Measurements from ENCODE around the gene C12orf60.

The C12orf60 gene

GRCh38 chr12:14826491-14826890, 23.0 kb downstream of the C12orf60 start:
- no peak for DNase-seq (ENCODE audit: extremely low spot score)
- TF ChIP-seq, protein P1, sequence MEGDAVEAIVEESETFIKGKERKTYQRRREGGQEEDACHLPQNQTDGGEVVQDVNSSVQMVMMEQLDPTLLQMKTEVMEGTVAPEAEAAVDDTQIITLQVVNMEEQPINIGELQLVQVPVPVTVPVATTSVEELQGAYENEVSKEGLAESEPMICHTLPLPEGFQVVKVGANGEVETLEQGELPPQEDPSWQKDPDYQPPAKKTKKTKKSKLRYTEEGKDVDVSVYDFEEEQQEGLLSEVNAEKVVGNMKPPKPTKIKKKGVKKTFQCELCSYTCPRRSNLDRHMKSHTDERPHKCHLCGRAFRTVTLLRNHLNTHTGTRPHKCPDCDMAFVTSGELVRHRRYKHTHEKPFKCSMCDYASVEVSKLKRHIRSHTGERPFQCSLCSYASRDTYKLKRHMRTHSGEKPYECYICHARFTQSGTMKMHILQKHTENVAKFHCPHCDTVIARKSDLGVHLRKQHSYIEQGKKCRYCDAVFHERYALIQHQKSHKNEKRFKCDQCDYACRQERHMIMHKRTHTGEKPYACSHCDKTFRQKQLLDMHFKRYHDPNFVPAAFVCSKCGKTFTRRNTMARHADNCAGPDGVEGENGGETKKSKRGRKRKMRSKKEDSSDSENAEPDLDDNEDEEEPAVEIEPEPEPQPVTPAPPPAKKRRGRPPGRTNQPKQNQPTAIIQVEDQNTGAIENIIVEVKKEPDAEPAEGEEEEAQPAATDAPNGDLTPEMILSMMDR (IDR thresholded peaks at IDR 0.05; ENCODE audit: control extremely low read depth, extremely low read depth, low read depth, missing control alignments), result no peak
- ChIA-PET POLR2A (no interaction called here), CTCF (interaction anchor here (1.6 to 4.4 kb wide), 2 partner anchors 12 to 21 kb away, joined by 3 to 20 read pairs; partner anchors contain the start of gene SMCO3)

DNA sequence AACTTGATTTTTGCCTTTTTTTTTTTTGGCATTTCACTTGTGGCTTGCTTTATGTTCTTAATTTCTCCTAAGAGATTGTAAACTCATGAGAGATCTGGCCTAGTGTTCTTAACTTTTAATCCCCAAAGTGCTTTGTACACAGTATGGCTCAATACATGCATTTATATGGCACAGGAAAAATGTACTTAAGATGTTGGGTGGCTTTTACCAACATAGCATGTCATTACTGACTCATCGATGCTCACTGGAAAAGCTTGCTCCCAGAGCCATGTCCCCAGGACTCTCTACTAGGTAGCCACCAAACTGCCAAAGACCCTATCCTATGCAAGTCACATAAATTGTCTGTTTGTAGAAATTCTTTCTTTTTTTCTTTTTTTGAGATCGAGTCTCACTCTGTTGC, 23.6 kb downstream of the C12orf60 start:
- POLR2A ChIA-PET, result no interaction called here
- TF ChIP-seq, protein P1 (IDR thresholded peaks at IDR 0.05; ENCODE audit: control extremely low read depth, extremely low read depth, low read depth, missing control alignments), result no peak
- CTCF ChIA-PET, result interaction anchor here (1.5 to 4.4 kb wide), 3 partner anchors 17 to 168 kb away, joined by 3 to 20 read pairs (median 9); no protein-coding TSS in a partner anchor
- DNase-seq (ENCODE audit: extremely low spot score), result no peak

- TF ChIP-seq, protein P1 (IDR thresholded peaks at IDR 0.05; ENCODE audit: control extremely low read depth, extremely low read depth, low read depth, missing control alignments), result no peak
- DNase-seq (ENCODE audit: extremely low spot score), result no peak
- CTCF ChIA-PET, result interaction anchor here (0.8 to 4.4 kb wide), 6 partner anchors 9 to 166 kb away, joined by 3 to 20 read pairs (median 6); no protein-coding TSS in a partner anchor
- POLR2A ChIA-PET, result no interaction called here
Observed at GRCh38 chr12:14828892-14829291, 25.4 kb downstream of the C12orf60 start.

DNA sequence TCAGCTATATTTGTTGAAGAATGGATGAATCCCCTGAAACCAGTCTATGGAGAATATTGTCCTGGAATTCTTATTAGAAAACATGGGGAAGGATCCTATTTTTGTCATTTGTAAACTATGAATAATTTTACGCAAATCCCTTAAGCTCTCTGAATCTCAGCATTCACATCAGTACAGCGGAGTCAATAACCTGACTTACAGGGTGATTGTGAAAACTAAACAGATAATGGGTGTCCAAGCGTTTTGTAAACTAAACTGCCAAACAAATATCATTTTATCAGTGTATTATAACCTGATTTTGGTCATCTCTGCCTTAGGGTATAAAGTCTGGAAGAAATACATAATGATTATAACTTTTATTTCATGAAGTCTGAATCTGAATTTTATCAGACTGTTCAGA, 29.9 kb downstream of the C12orf60 start:
- POLR2A ChIA-PET, result no interaction called here
- CTCF ChIA-PET, result interaction anchor here (0.9 to 1.6 kb wide), 3 partner anchors 10 to 162 kb away, joined by 3 to 5 read pairs (median 4); partner anchors contain the start of gene ART4
- TF ChIP-seq, protein P1 (IDR thresholded peaks at IDR 0.05; ENCODE audit: control extremely low read depth, extremely low read depth, low read depth, missing control alignments), result no peak
- DNase-seq (ENCODE audit: extremely low spot score), result no peak

DNA sequence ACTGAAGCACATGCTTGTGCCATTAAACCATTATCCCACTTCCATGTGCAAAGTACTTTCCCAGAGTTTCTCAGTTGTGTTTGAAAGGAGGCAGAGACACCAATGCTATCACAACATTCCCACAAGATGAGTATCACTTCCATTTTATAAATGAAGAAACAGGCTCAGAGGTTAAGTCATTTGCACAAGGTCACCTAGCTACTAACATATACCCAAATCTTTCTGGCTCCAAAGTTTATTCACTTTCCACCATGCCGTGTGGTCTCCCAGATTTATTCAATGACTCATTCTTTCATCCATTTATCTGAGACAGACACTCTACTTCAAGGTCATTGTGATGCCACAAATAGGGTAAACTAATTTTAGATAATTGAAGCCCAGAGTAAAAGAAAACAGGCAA, 30.5 kb downstream of the C12orf60 start:
- ChIA-PET CTCF (interaction anchor here (0.7 to 2.0 kb wide), 5 partner anchors 9 to 751 kb away, joined by 3 to 5 read pairs (median 3); no protein-coding TSS in a partner anchor), POLR2A (no interaction called here)
- TF ChIP-seq, protein P1 (IDR thresholded peaks at IDR 0.05; ENCODE audit: control extremely low read depth, extremely low read depth, low read depth, missing control alignments), result no peak
- no peak for DNase-seq (ENCODE audit: extremely low spot score)

DNA sequence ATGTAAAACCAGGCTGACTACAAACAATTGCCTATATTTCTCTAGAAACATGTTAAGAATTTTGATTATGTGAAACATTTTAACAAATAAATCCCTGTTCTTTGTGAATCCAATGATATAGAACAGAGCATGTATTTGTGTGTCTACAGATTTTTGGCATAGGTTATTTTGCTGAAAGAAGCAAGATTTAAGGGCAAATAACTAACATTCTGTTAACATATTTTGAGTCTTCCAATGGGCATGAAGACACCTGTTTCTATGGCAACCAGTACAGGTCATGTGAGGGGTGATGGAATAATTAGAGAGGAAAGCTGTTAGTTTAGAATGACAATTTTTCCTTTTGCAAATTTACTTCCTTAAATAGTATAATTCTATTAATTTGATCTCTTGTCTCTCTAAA, 31.0 kb downstream of the C12orf60 start:
- CTCF ChIA-PET, result interaction anchor here (0.7 to 2.0 kb wide), 7 partner anchors 9 to 751 kb away, joined by 3 to 5 read pairs (median 3); no protein-coding TSS in a partner anchor
- no peak for DNase-seq (ENCODE audit: extremely low spot score)
- TF ChIP-seq, protein P1 (IDR thresholded peaks at IDR 0.05; ENCODE audit: control extremely low read depth, extremely low read depth, low read depth, missing control alignments), result no peak
- POLR2A ChIA-PET, result no interaction called here
